GM19438 (cell line): ENCODE data around the gene BECN2.

Experiments used
- ATAC-seq: cut with Tn5 transposase; IDR thresholded peaks from one replicate; pipeline ENCODE4 v1.9.1; 2021; ENCODE audit warnings: low read depth; ENCODE audit not compliant: unreplicated experiment

Gene BECN2, protein sequence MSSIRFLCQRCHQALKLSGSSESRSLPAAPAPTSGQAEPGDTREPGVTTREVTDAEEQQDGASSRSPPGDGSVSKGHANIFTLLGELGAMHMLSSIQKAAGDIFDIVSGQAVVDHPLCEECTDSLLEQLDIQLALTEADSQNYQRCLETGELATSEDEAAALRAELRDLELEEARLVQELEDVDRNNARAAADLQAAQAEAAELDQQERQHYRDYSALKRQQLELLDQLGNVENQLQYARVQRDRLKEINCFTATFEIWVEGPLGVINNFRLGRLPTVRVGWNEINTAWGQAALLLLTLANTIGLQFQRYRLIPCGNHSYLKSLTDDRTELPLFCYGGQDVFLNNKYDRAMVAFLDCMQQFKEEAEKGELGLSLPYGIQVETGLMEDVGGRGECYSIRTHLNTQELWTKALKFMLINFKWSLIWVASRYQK

GRCh38 chr1:241957692-241958494 is at the start of gene BECN2:
BECN2 (plus strand) TSS chr1:241957767; CDS start chr1:241957767, 0 bp downstream.
- ATAC-seq = no peak

- ATAC-seq = no peak
Observed at GRCh38 chr1:241916196-241916595, 41.4 kb upstream of the BECN2 start.

DNA sequence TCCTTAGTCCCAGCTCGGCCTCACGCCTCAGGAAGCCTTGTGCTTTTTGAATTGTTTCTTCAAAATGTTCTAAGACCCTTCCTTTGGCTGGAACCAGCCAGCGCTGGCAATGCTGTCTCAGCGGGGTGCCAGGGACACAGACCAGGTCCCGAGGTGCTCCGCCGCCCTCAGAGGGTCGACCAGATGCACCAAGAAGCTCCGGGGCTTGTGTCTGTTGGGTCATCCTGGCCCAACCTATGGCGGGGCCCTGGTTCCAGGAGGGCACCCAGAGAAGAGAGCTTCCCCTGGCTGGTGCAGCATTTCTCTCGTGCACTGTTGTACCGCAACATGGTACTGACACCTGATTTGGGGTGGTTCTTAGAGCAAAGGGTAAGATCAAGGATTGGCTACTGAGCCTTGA is 40.1 kb upstream of the BECN2 start:
- ATAC-seq = no peak

DNA sequence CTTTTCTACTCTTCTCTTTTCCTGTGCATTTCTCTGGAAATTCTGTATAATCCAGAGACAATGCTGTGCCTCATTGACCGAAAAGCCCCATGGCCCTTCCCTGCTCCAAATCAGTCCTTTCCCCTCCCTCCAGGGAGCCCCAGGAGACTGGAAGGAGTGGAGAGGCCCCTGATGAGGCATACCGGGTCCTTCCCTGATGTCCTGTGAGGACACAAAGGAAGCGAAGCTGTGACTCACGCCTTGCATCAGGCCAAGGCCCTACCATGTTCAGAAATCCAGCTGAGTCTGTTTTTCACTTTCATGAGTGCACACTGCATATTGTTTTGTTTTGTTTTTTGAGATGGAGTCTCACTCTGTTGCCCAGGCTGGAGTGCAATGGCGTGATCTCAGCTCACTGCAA is 38.7 kb upstream of the BECN2 start:
- no peak for ATAC-seq

- no peak for ATAC-seq
Observed at GRCh38 chr1:241924080-241924808, 33.3 kb upstream of the BECN2 start.

- no peak for ATAC-seq
Observed at GRCh38 chr1:241926141-241926540, 31.4 kb upstream of the BECN2 start.

DNA sequence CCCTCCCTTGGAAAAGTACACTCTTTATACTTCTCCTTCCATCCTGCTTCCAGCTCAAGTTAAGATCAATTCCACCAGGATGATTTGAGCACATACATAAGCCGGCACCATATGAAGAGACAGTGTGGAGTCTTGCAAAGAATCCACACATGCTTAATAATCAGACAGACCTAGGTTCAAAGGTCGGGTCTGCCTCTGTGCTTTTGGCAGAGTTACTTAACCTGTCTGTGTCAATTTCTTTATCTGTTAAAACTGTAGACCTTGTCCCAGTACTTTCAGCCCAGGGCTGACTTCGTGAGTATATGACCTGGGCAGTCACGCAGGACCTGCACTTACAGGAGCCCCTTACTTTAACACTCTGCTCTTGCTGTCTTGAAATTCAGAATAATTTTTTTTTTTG is 30.2 kb upstream of the BECN2 start:
- no peak for ATAC-seq

- ATAC-seq = no peak
Observed at GRCh38 chr1:241932845-241933244, 24.7 kb upstream of the BECN2 start.

DNA sequence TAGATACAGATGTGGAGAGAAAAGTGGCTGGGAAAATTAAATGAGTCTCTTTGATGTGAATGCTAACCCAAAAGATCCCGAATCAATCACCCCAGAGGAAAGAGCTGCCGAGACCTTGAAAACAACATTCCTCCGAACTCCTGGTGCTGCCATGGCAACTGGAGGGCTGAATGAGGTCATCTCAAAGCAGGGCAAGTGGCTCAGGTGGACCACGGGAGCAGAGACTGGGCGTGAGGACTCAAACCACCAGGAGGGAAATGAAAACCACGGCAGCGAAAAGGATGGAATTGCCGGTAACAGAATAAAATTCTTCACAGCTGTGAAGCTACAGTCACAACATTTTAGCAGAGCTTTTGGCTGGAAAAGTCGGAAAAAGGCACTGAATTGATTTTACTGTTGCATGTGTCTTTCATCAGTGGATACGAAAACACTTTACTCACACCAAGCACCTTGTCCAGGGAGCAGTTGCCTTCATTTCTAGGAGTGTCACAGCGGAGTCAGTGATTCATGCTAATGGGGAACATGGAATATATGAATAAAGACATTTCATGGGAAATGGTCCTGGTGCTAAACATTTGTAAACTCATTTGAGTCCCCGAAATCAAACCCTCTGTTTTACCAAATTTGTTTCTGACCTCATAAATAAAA is 23.2 kb upstream of the BECN2 start:
- no peak for ATAC-seq

GRCh38 chr1:241934866-241935265 is 22.7 kb upstream of the BECN2 start:
- no peak for ATAC-seq

DNA sequence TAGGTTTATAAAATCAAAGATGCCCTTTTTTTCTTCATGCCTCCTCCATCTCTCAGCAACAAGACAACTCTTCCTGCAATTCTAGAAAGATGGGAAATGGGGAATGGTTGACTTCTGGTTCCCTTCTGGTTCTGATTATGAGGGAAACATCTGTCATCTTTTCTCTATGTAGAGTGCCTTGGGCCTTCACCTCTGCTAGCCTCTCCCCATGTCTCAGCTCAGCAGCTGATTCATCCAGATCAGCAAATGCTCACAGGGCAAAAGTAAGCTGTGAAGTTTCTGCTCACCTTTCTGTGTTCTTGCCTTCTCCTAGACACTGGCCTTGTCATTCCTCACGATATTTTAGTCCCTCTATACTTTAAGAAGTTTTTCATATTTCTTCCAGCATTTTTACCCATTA is 17.8 kb upstream of the BECN2 start:
- no peak for ATAC-seq

DNA sequence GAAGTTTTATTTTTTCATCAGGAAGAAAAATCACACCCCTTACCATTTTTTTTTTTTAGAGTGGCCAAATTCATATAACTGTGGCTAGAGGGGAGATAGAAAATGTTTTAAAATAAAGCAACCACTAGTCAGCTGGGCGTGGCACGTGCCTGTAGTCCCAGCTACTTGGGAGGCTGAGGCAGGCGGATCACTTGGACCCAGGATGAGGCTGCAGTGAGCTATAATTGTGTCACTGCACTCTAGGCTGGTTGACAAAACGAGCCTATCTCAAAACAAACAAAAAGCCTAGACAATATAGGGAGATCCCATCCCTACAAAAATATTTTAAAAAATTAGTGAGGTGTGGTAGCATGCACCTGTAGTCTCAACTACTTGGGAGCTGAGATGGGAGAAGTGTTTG is 14.8 kb upstream of the BECN2 start:
- ATAC-seq = no peak

- no peak for ATAC-seq
Observed at GRCh38 chr1:241944300-241944699, 13.3 kb upstream of the BECN2 start.

GRCh38 chr1:241947354-241947753 is 10.2 kb upstream of the BECN2 start:
- no peak for ATAC-seq

GRCh38 chr1:241950390-241950789 is 7.2 kb upstream of the BECN2 start:
- no peak for ATAC-seq

DNA sequence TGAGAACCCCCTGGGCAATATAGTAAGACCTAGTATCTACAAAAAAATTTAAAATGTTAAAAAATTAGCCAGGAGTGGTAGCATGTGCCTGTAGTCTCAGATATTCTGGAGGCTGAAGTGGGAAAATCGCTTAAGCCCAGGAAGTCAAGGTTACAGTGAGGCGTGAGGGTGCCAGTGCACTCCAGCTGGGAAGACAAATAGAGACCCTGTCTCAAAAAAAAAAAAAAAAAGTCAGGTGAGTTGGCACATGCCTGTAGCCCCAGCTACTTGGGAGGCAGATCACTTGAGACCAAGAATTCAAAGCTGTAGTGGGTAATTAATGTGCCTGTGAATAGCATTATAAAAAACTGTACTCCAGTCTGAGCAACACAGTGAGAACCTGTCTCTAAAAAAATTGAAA is 4.6 kb downstream of the BECN2 start:
- ATAC-seq = no peak

DNA sequence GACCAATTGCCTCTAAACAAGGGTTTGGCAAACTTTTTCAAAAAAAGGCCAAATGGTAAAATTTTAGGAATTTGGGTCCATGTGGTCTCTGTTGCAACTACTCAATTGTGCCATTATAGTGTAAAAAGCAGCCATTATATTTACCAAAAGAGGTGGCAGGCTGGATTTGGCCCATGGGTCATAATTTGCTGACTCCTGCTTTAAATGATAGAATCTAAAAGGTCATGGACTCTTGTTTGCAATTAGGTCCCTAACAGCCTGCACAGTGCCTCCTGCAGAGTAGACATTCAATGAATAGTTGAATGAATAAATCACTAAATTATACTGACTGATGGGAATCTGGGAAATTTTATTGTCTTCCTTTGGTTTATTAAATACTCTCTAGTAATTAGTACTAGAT is 6.2 kb downstream of the BECN2 start:
- ATAC-seq = no peak

GRCh38 chr1:241964550-241965282 is 7.1 kb downstream of the BECN2 start:
- no peak for ATAC-seq

GRCh38 chr1:241968611-241969010 is 11.0 kb downstream of the BECN2 start:
- no peak for ATAC-seq
